IPS-NIHi7 (cell line): ENCODE data around the gene OLFM4.

Experiments
- DNase-seq: peaks from one replicate; pipeline ENCODE4 v3.0.0; 2012; ENCODE audit warnings: mixed read lengths; ENCODE audit errors: extremely low spot score

Gene OLFM4

DNA sequence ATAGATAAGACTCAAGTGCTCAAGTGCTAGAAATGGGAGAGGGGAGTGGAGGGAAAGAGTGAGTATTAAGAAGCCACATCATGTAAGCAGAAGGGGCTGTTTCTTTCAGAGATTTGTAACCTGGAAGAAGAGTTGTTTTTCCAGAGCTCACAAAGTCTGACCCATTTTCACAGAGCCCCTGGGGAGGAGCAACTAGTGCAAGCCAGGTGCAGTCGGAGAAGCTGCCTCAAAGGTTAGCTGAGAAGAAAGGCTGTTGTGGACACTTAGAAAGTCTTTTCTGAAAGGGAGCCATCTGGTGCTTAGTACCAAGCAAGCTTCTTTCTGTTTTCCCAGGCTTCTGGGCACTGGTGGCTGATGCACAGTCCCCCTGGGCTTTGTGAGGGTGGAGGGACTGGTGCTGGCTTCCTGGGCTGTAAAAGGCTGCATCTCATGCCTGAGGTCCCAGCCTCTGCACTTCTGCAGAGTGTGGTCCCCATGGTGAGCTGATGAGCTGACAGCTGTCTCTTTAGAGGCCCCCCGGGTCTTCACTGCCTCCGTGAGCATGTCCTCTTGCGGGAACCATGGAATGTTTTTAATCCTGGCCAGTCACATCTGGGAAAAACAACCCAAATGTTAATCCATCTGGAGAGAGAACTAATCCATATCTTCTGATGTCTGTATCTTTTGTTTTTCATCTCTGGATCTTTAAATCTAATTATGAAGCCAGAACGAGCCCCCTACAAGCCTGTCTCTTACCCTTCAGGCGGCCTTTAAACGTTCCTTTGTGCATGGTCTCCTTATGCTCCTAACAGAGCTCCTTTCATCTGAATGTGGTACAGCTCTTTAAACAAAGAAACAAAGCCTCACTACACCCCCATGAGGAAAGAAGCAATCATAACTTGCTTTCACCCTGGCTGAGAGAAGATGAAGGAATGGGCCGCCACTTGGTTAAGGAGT, 40.2 kb downstream of the OLFM4 start:
- DNase-seq, result no peak

- DNase-seq, result no peak
Observed at GRCh38 chr13:53069800-53070199, 41.2 kb downstream of the OLFM4 start.

GRCh38 chr13:53073711-53074110, 45.1 kb downstream of the OLFM4 start:
- no peak for DNase-seq

DNA sequence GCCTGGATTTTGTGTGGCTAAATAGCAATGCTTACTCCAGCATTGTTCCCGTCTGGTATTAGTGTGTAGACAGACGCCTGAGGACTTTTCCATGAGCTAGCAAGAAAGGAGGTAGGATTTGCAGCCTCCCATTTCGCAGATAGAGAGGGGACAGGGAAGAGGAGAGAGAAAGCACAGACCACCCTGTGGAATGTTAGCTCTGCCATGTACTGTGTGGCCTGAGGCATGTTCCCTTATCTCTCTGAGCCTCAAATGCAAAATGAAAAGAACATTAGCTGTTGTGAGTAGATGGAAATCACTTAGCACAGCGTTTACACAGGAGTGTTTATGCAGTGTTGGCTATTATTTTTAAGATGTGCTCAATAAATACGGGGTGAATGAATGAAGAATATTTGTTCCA, 45.5 kb downstream of the OLFM4 start:
- DNase-seq, result no peak

DNA sequence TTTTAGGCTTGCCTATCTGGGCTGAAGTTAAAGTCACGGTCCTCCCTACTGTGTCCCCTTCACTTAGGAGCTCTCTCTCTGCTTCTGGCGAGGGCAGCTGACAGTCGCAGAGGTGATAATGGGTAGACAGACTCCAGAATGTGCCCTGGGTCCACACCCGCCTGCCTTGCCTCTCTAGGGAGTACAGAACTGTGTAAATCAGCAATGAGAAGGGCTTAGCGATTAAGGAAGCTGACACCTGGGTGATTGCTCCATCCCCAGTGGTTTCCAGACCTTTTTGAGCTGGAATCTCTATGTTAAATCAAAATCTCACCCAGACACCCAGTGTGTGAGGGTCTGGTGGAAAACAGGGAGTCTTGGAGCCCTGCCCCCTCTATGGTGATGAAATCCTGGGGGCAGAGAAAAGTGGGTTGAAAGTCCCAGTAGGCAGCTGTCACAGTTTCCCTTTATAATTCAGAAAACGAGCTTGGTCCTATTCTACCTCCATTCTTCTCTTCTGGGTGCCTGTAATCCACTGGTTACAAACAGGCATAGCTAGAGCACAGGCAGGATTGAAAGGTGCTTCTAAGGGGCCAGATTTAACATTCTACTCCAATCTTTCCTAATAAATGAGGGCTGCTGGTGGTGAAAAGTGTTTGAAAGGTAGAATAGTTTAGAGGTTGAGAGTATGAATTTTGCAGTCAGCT, 46.9 kb downstream of the OLFM4 start:
- no peak for DNase-seq

DNA sequence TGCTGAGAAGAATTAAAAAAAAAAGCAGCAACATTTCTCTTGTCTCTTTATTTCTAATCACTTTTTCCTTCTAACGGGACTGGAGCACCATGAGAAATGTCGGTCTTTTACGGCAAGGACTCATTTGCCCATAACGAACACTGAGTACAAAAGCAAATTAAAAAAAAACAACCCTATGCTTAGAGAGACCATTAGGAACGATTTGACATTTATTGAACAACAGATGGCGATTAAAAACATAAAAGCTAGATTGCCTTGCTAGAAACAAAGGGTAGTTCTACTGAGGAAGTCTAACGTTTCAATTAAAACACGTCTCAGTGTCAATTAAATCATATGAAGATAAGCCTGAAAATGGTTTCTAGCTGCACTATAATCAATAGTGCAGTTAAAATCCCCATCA, 51.1 kb downstream of the OLFM4 start:
- DNase-seq, result no peak

GRCh38 chr13:53088871-53089270, 60.3 kb downstream of the OLFM4 start:
- no peak for DNase-seq

DNA sequence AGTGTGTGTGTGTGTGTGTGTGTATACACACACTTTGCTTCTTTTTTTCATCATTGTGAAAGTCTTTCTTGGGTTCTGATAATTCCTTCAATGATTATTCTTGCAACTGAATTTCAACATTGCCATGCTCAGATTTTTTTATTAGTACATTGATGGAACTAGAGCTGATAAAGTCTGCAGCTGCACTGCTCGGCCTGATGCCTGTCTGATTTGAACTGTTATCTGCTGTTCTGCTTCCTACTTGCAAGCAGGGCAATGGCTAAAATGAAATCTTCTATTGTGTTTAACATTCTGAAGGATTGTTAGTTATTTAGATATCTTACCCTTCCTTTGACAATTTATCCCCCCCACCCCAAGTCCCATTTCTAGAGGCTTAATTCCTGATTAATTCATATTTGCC, 61.3 kb downstream of the OLFM4 start:
- no peak for DNase-seq

GRCh38 chr13:53090461-53090860, 61.8 kb downstream of the OLFM4 start:
- no peak for DNase-seq

- no peak for DNase-seq
Observed at GRCh38 chr13:53092931-53093330, 64.3 kb downstream of the OLFM4 start.

DNA sequence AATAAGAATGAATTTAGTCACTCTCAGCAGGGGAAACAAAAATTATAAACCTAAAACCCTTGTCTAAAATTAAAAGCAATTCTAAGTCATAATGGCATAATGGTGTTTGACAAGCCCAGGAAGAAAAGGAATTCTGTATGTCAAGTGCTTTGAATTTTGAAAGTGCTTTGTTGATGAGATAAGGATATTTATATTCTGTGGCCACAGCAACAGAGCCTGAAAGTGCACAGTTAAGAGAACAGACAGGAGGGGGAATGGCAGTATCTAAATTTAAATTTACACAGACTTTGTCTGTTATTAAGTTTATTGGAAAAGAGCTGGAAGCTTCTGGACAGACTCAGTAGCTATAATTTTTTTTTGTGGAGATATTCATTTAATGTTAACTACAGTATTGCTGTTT, 69.8 kb downstream of the OLFM4 start:
- DNase-seq, result no peak

- no peak for DNase-seq
Observed at GRCh38 chr13:53100394-53101063, 71.9 kb downstream of the OLFM4 start.
